Activated T-cell treated with anti-CD3 and anti-CD28 coated beads for 1 hour (primary cell): ENCODE data around the gene PRKCG.
A peak's percentile ranks its signal among the peaks of the same experiment; 100 is the strongest.

Experiments
- DNase-seq: peaks from one replicate; pipeline ENCODE4 v3.0.0-alpha.2; 2020; ENCODE audit warnings: low read depth

The PRKCG gene

GRCh38 chr19:53872762-53873161, 9.2 kb upstream of the PRKCG start:
- no peak for DNase-seq

- DNase-seq = no peak
These were observed 8.0 kb upstream of the PRKCG start for GRCh38 chr19:53873773-53874605.

- DNase-seq = no peak
These were observed 7.4 kb upstream of the PRKCG start for GRCh38 chr19:53874606-53874990.

- DNase-seq = no peak
These were observed 6.2 kb upstream of the PRKCG start for GRCh38 chr19:53875602-53876325.

- DNase-seq = no peak
These were observed 5.3 kb upstream of the PRKCG start for GRCh38 chr19:53876651-53877224.

GRCh38 chr19:53877361-53877766, 4.6 kb upstream of the PRKCG start:
- DNase-seq = no peak

GRCh38 chr19:53878776-53879139, 3.2 kb upstream of the PRKCG start:
- DNase-seq = no peak

- peak; percentile 74 for DNase-seq
These were observed 2.6 kb upstream of the PRKCG start for GRCh38 chr19:53879140-53880081.

- DNase-seq = no peak
These were observed 1.1 kb upstream of the PRKCG start for GRCh38 chr19:53880711-53881481.

- DNase-seq = no peak
These were observed 524 bp downstream of the PRKCG start for GRCh38 chr19:53882391-53883050.

GRCh38 chr19:53883231-53883661, 1.2 kb downstream of the PRKCG start:
- no peak for DNase-seq

GRCh38 chr19:53883741-53884140, 1.7 kb downstream of the PRKCG start:
- no peak for DNase-seq

GRCh38 chr19:53884256-53884655, 2.3 kb downstream of the PRKCG start:
- DNase-seq = no peak

- no peak for DNase-seq
These were observed 3.0 kb downstream of the PRKCG start for GRCh38 chr19:53885036-53885435.

- DNase-seq = no peak
These were observed 10.4 kb downstream of the PRKCG start for GRCh38 chr19:53892301-53892980.

- no peak for DNase-seq
These were observed 11.0 kb downstream of the PRKCG start for GRCh38 chr19:53892981-53893325.

GRCh38 chr19:53894707-53895106, 12.7 kb downstream of the PRKCG start:
- no peak for DNase-seq

- DNase-seq = no peak
These were observed 14.7 kb downstream of the PRKCG start for GRCh38 chr19:53896682-53897081.

- DNase-seq = no peak
These were observed 15.5 kb downstream of the PRKCG start for GRCh38 chr19:53897459-53897858.

- no peak for DNase-seq
These were observed 16.2 kb downstream of the PRKCG start for GRCh38 chr19:53898166-53898565.
